Testis (tissue), 2 donors: ENCODE results near the gene RNGTT.

Source experiments
- CTCF ChIP-seq, 3 experiments: fragments of 450-650 bp in 2 of 3; fragments of 200-600 bp in 1 of 3; sonication (generic) in 1 of 3; IDR thresholded peaks; one replicate each; pipeline ENCODE4 v1.5.1; 2016 to 2019; ENCODE audit warnings: antibody characterized with exemption in 3 of 3, mild to moderate bottlenecking in 2 of 3, moderate library complexity in 1 of 3
- POLR2A ChIP-seq: fragments of 450-650 bp; IDR thresholded peaks from one replicate; pipeline ENCODE4 v1.6.1; 2017; ENCODE audit warnings: antibody characterized with exemption, mild to moderate bottlenecking, moderate library complexity

DNA sequence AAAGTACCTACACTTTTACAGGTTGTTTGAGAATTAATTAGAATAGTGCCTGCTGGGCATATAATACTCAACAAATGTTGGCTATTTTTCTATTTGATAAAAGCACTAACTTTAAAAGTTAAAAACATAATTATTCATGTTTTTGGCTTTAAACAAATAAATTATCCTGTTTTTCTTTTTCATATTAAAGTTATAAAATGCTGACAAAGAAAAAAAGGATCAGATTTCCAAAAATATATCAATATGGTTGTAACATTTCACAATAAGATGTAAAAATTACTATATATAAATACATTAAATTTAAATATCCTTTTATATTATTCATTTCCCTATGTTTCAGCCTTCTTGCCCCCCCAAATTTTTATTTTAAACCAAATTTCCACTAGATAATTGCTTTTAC lies 312.0 kb downstream of the RNGTT start:
- TF ChIP-seq CTCF (IDR thresholded peaks at IDR 0.05): no peak
- TF ChIP-seq POLR2A: no peak
